Stimulated activated CD4-positive, alpha-beta T cell treated with anti-CD3 and anti-CD28 coated beads, TNF-alpha, amount 100 ng/mL, for 48 hours (primary cell): ENCODE results near the gene RAB11FIP2.

Experiments used
- DNase-seq, 3 donors: peaks; one replicate each; pipeline ENCODE4 v3.0.0-alpha.2; 2020; ENCODE audit warnings: low read depth in 3 of 3

The RAB11FIP2 gene

DNA sequence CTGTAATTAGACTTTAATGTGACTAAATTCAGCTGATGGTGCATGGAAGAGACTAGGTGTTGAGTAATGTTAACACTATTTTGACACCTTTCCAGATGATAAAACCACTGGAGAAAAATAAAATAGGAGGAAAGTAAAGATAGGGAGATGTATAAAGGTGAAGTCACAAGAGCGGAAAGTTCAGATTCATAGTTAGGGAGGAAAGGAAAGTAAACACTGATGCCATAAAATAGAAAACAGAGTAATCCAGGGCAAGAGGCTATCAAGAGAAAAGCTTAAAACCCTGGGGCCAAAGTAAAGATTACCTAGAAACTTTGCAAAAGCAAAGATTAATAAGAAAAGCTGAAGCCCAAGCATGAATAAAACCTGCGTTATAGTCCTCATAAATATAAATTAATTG lies 62.8 kb downstream of the RAB11FIP2 start:
- DNase-seq: no peak

GRCh38 chr10:117980755-117981702 lies 65.7 kb downstream of the RAB11FIP2 start:
- DNase-seq: no peak

DNA sequence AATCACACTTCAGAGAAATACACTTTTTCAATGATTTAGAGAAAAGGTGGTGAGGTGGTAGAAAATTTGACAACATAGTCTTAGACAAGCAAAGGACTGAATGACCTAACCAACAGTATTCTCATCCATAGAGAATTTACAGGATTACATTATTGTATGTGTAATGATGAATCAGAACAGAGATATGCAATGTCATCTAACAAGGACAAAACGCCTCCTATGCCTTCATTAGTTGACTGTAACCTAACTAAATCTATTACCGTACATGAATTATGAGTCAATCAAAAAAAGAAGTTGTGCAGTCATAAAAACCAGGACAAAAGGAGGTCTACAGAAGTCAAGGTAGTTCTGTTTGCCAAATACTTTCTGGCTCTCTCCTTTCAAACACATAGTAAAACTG lies 66.5 kb downstream of the RAB11FIP2 start:
- DNase-seq: no peak

DNA sequence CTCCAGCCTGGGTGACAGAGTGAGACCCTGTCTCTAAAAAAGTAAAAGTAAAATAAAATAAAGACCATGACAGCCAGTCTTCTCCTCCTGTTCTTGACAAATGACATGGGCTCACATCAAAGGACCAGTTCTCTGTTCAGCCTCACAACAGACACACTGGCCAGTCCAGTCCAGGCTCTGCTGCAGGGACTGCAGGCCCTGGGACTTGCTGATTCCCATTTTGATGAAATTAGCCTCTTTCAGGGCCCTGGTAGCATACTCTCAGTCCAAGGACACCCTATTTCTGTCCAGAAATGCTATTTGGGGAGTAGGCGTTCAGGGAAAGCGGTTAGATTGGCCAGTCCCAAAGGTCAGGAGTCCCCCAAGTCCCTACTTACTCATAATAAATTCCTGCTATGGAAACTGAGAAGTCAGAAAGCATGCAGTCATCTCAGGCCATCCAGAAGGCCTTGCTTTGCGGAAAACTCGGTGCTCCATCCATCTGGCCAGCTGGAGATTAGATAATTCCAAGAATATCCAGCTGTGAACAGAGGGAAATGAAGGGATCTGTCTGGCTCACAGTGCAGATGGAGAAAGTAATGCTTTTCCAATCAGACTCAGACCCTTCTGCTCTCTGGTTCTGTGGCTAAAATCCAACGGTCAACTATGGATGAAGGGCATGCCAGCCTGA lies 74.4 kb downstream of the RAB11FIP2 start:
- no peak for DNase-seq

DNA sequence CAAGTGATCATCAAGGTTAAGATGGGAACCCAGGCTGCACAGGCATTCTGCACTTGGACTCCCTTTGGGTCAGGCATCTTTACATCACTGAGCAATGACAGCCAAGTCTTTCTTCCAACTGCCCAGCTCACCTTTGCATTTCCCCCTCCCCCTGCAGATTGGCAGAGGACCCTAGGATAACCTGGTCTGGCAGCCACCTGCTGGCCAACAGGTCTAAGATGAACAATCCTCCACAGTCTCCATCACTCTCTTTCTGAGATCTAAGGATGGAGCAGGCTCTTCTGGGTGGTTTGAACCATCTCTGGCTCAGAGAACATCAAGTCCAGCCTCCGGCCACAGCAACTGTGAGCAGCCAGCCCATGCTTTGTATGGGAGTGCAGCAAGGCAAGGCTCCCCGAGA lies 75.8 kb downstream of the RAB11FIP2 start:
- no peak for DNase-seq

DNA sequence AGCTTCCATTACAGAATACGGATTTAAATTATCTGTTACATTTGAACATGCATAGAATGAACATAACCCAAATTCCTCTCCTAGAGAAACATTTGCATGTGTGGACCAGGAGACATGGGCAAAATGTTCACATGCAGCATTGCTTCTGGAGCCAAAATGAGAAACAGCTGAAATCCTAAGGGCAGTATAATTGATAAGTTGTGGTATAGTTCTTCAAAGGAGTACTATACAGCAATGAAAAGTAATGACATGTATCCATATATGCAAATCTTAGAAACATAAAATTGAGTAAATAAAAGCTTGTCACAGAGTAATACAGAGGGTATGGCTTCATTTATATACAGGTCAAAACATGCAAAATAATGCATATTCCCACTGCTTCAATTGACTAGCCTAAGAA lies 77.1 kb downstream of the RAB11FIP2 start:
- no peak for DNase-seq

- no peak for DNase-seq
Measured at GRCh38 chr10:117968354-117969182, 78.2 kb downstream of the RAB11FIP2 start.

- DNase-seq: no peak
Measured at GRCh38 chr10:117967149-117967650, 79.5 kb downstream of the RAB11FIP2 start.

- DNase-seq: no peak
Measured at GRCh38 chr10:117965984-117966383, 80.8 kb downstream of the RAB11FIP2 start.

GRCh38 chr10:117964536-117964935 lies 82.2 kb downstream of the RAB11FIP2 start:
- no peak for DNase-seq

- no peak for DNase-seq
Measured at GRCh38 chr10:117960345-117960935, 86.3 kb downstream of the RAB11FIP2 start.

DNA sequence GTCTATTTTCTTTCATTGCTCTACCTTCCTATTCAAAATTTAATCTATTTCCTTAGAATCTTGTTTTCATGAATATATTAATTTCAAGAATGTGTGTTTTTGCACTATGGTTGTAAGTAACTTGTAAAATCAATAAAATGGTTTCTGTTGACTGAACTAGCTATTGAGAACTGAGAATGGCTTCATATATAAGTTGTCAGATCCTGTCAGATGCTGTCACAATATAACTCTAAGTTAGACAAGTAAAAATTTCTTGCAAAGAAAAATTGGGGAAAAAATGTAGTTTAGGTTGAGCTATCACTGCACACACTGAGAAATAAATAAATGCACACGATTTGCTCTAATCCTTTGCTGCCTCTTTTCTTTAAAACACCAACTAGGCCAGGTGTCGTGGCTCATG lies 89.8 kb downstream of the RAB11FIP2 start:
- DNase-seq: no peak

DNA sequence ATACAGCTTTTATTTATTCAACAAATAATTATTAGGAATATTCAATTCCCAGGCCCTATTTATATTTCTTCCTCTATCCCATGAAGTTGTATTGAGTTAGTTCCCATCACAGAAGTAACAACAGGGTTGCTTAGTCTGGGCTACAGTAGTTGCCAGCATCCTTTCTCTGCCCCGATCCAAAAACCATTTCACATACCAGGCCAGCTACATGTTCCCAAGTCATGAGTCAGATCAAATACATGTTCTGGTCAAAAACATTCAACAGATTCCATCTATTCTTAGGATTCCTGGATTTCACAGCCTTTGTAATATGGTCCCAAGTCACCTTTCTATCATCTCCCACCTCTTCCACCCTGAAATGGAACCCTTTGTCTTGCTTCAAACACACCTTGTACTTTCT lies 91.6 kb downstream of the RAB11FIP2 start:
- no peak for DNase-seq
